HEK293 (cell line): ENCODE data around the gene PIP4K2A.

Experiments
- CTCF ChIA-PET: fragments of 350-600 bp; formaldehyde crosslinking; extraction: SDS; loops from one replicate; lab custom pipeline; 2021; ENCODE audit warnings: antibody characterized with exemption; lab: Yijun Ruan, JAX
- POLR2A ChIA-PET: fragments of 300-600 bp; formaldehyde crosslinking; extraction: SDS; loops from one replicate; lab custom pipeline; 2020; ENCODE audit warnings: antibody characterized with exemption, inconsistent platforms; lab: Yijun Ruan, JAX
- H3K27ac ChIP-seq: fragments of 200-500 bp; sonication (Bioruptor generic); 2 replicates; pipeline ENCODE4 v1.5.1; 2014; ENCODE audit warnings: low read depth, low read length, control low read depth, inconsistent platforms; ENCODE audit errors: extremely low read depth
- H3K36me3 ChIP-seq, 2 experiments: fragments of 200-500 bp in 1 of 2; sonication (Bioruptor generic) in 1 of 2; 1 replicate in 1 of 2; 2 replicates in 1 of 2; pipeline ENCODE4 v1.5.1; 2014 to 2017; ENCODE audit warnings: inconsistent platforms in 2 of 2, low read length in 2 of 2; ENCODE audit not compliant: control insufficient read depth in 2 of 2, insufficient read depth in 1 of 2
- H3K4me1 ChIP-seq: fragments of 200-500 bp; sonication (Bioruptor generic); 2 replicates; pipeline ENCODE4 v1.5.1; 2014; ENCODE audit warnings: mild to moderate bottlenecking, low read length, inconsistent platforms; ENCODE audit not compliant: control insufficient read depth, insufficient read depth
- H3K4me3 ChIP-seq: 2 replicates; pipeline ENCODE4 v1.5.1; 2011; ENCODE audit warnings: low read depth, mild to moderate bottlenecking, control low read depth, low read length, moderate library complexity
- H3K9me3 ChIP-seq: fragments of 200-500 bp; sonication (Bioruptor generic); 2 replicates; pipeline ENCODE4 v1.5.1; 2014; ENCODE audit warnings: low read depth, low read length, inconsistent platforms; ENCODE audit not compliant: control insufficient read depth, insufficient read depth
- EGR2 ChIP-seq: fragments of 450-650 bp; formaldehyde crosslinking; IDR thresholded peaks from 2 replicates; pipeline ENCODE4 v1.5.1; 2016; ENCODE audit warnings: low read depth, missing biosample characterization, missing genetic modification characterization
- ELK4 ChIP-seq: IDR thresholded peaks from 2 replicates; pipeline ENCODE4 v1.6.1; 2011; ENCODE audit warnings: mild to moderate bottlenecking, low read depth, low read length, borderline replicate concordance
- GFI1B ChIP-seq: fragments of 450-650 bp; formaldehyde crosslinking; IDR thresholded peaks from 2 replicates; pipeline ENCODE4 v1.5.1; 2016; ENCODE audit warnings: missing biosample characterization, missing genetic modification characterization
- HOXC10 ChIP-seq: sonication (generic); formaldehyde crosslinking; IDR thresholded peaks from 2 replicates; pipeline ENCODE4 v1.8.1; 2023; ENCODE audit warnings: mild to moderate bottlenecking, missing genetic modification reagents
- PRDM6 ChIP-seq: fragments of 450-650 bp; formaldehyde crosslinking; IDR thresholded peaks from 2 replicates; pipeline ENCODE4 v1.5.1; 2017; ENCODE audit warnings: missing biosample characterization, missing genetic modification characterization
- ZBTB1 ChIP-seq: fragments of 450-650 bp; formaldehyde crosslinking; IDR thresholded peaks from 2 replicates; pipeline ENCODE4 v1.5.1; 2016; ENCODE audit warnings: missing biosample characterization, missing genetic modification characterization
- ZEB2 ChIP-seq: fragments of 450-650 bp; formaldehyde crosslinking; IDR thresholded peaks from 2 replicates; pipeline ENCODE4 v1.5.1; 2016; ENCODE audit warnings: missing biosample characterization, missing genetic modification characterization
- ZIC2 ChIP-seq: fragments of 450-650 bp; formaldehyde crosslinking; IDR thresholded peaks from 2 replicates; pipeline ENCODE4 v1.5.1; 2016; ENCODE audit warnings: missing biosample characterization, missing genetic modification characterization
- ZNF146 ChIP-seq: fragments of 450-650 bp; formaldehyde crosslinking; IDR thresholded peaks from 2 replicates; pipeline ENCODE4 v1.5.1; 2016; ENCODE audit warnings: missing biosample characterization, missing genetic modification characterization
- ZNF2 ChIP-seq: fragments of 450-650 bp; formaldehyde crosslinking; IDR thresholded peaks from 2 replicates; pipeline ENCODE4 v1.5.1; 2016; ENCODE audit warnings: missing biosample characterization, missing genetic modification characterization
- ZNF223 ChIP-seq: fragments of 450-650 bp; formaldehyde crosslinking; IDR thresholded peaks from 2 replicates; pipeline ENCODE4 v1.5.1; 2016; ENCODE audit warnings: missing biosample characterization, missing genetic modification characterization
- ZNF311 ChIP-seq: fragments of 450-650 bp; formaldehyde crosslinking; IDR thresholded peaks from 2 replicates; pipeline ENCODE4 v1.5.1; 2017; ENCODE audit warnings: missing biosample characterization, missing genetic modification characterization, borderline replicate concordance
- ZNF416 ChIP-seq: fragments of 450-650 bp; formaldehyde crosslinking; IDR thresholded peaks from 2 replicates; pipeline ENCODE4 v1.5.1; 2016; ENCODE audit warnings: missing biosample characterization, missing genetic modification characterization
- ZNF433 ChIP-seq: fragments of 450-650 bp; formaldehyde crosslinking; IDR thresholded peaks from 2 replicates; pipeline ENCODE4 v1.5.1; 2016; ENCODE audit warnings: missing biosample characterization, missing genetic modification characterization, low read depth
- ZNF654 ChIP-seq: fragments of 450-650 bp; formaldehyde crosslinking; IDR thresholded peaks from 2 replicates; pipeline ENCODE4 v1.5.1; 2016; ENCODE audit warnings: low read depth, missing biosample characterization, missing genetic modification characterization
- ZNF660 ChIP-seq: fragments of 450-650 bp; IDR thresholded peaks from 2 replicates; pipeline ENCODE4 v1.5.1; 2018; ENCODE audit warnings: missing biosample characterization, mild to moderate bottlenecking, missing genetic modification characterization
- ZNF830 ChIP-seq: fragments of 450-650 bp; IDR thresholded peaks from 2 replicates; pipeline ENCODE4 v1.5.0; 2018; ENCODE audit warnings: missing biosample characterization, missing genetic modification characterization, low read depth, mild to moderate bottlenecking, moderate library complexity
- TF ChIP-seq, protein P1 (sequence below): fragments of 450-650 bp; formaldehyde crosslinking; IDR thresholded peaks from 2 replicates; pipeline ENCODE4 v1.5.1; 2016; ENCODE audit warnings: missing biosample characterization, missing genetic modification characterization
- TF ChIP-seq, protein P2 (sequence below): fragments of 450-650 bp; formaldehyde crosslinking; IDR thresholded peaks from 2 replicates; pipeline ENCODE4 v1.5.1; 2016; ENCODE audit warnings: missing biosample characterization, missing genetic modification characterization
- TF ChIP-seq, protein P3 (sequence below): fragments of 450-650 bp; formaldehyde crosslinking; IDR thresholded peaks from 2 replicates; pipeline ENCODE4 v1.5.1; 2016; ENCODE audit warnings: missing biosample characterization, missing genetic modification characterization

The PIP4K2A gene

GRCh38 chr10:22551681-22552365, 162.6 kb downstream of the PIP4K2A start:
- H3K9me3 ChIP-seq = no peaks in the 10 kb centered on the region
- no peak overlapping the region for H3K4me3 ChIP-seq
- TF ChIP-seq ZNF830 (tag by site-specific recombination) = no peak
- TF ChIP-seq ZNF223 (tag by site-specific recombination) = no peak
- no peak for TF ChIP-seq HOXC10
- no peak for TF ChIP-seq ZNF433 (tag by site-specific recombination)
- TF ChIP-seq ZEB2 (tag by site-specific recombination) = no peak
- no peak for TF ChIP-seq GFI1B (tag by site-specific recombination)
- no peak for TF ChIP-seq ELK4
- no peak for TF ChIP-seq ZNF660 (tag by site-specific recombination)
- peaks cover 30% of the 10 kb centered on the region for H3K4me1 ChIP-seq
- POLR2A ChIA-PET = no interaction called here
- H3K27ac ChIP-seq = no peak overlapping the region
- peaks cover 0 to 11% of the 10 kb centered on the region in 2 experiments; a peak in 1 of 3 replicates for H3K36me3 ChIP-seq
- CTCF ChIA-PET = interaction anchor here (0.6 to 1.3 kb wide), 2 partner anchors 21 to 85 kb away, joined by 3 read pairs; no protein-coding TSS in a partner anchor

GRCh38 chr10:22550732-22551131, 163.6 kb downstream of the PIP4K2A start:
- Histone ChIP-seq H3K4me1 (peaks cover 30% of the 10 kb centered on the region), H3K9me3 (no peaks in the 10 kb centered on the region), H3K36me3 (peaks cover 0 to 11% of the 10 kb centered on the region in 2 experiments; a peak in 1 of 3 replicates), H3K4me3 (no peak overlapping the region), H3K27ac (no peak overlapping the region)
- POLR2A ChIA-PET = no interaction called here
- TF ChIP-seq PRDM6 (tag by site-specific recombination) (0 out of 2 replicates have a peak, but pooled peaks have one; percentile 1), ZNF146 (tag by site-specific recombination) (no peak), ZIC2 (tag by site-specific recombination) (0 out of 2 replicates have a peak, but pooled peaks have one; percentile 20), ELK4 (no peak), ZNF416 (tag by site-specific recombination) (no peak), ZNF654 (tag by site-specific recombination) (0 out of 2 replicates have a peak, but pooled peaks have one; percentile 5), EGR2 (tag by site-specific recombination) (no peak), ZNF311 (no peak), ZBTB1 (no peak), ZNF2 (tag by site-specific recombination) (peak; percentile 51; the same call in 1 of the 2 replicates)
- TF ChIP-seq, protein P1, sequence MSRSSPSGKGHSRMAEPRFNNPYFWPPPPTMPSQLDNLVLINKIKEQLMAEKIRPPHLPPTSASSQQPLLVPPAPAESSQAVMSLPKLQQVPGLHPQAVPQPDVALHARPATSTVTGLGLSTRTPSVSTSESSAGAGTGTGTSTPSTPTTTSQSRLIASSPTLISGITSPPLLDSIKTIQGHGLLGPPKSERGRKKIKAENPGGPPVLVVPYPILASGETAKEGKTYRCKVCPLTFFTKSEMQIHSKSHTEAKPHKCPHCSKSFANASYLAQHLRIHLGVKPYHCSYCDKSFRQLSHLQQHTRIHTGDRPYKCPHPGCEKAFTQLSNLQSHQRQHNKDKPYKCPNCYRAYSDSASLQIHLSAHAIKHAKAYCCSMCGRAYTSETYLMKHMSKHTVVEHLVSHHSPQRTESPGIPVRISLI (tag by site-specific recombination) = no peak
- TF ChIP-seq, protein P2, sequence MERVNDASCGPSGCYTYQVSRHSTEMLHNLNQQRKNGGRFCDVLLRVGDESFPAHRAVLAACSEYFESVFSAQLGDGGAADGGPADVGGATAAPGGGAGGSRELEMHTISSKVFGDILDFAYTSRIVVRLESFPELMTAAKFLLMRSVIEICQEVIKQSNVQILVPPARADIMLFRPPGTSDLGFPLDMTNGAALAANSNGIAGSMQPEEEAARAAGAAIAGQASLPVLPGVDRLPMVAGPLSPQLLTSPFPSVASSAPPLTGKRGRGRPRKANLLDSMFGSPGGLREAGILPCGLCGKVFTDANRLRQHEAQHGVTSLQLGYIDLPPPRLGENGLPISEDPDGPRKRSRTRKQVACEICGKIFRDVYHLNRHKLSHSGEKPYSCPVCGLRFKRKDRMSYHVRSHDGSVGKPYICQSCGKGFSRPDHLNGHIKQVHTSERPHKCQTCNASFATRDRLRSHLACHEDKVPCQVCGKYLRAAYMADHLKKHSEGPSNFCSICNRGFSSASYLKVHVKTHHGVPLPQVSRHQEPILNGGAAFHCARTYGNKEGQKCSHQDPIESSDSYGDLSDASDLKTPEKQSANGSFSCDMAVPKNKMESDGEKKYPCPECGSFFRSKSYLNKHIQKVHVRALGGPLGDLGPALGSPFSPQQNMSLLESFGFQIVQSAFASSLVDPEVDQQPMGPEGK (tag by site-specific recombination) = peak; percentile 37; the same call in 1 of the 2 replicates
- TF ChIP-seq, protein P3, sequence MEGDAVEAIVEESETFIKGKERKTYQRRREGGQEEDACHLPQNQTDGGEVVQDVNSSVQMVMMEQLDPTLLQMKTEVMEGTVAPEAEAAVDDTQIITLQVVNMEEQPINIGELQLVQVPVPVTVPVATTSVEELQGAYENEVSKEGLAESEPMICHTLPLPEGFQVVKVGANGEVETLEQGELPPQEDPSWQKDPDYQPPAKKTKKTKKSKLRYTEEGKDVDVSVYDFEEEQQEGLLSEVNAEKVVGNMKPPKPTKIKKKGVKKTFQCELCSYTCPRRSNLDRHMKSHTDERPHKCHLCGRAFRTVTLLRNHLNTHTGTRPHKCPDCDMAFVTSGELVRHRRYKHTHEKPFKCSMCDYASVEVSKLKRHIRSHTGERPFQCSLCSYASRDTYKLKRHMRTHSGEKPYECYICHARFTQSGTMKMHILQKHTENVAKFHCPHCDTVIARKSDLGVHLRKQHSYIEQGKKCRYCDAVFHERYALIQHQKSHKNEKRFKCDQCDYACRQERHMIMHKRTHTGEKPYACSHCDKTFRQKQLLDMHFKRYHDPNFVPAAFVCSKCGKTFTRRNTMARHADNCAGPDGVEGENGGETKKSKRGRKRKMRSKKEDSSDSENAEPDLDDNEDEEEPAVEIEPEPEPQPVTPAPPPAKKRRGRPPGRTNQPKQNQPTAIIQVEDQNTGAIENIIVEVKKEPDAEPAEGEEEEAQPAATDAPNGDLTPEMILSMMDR (tag by site-specific recombination) = peak; percentile 41; the same call in 1 of the 2 replicates
- CTCF ChIA-PET = interaction anchor here (0.7 to 1.9 kb wide), 8 partner anchors 9 to 1520 kb away, joined by 3 to 4 read pairs (median 3); no protein-coding TSS in a partner anchor
